ENCODE results near the gene MAP2K5. TPM values are rescaled to one million over a fixed set of nuclear protein-coding genes. Genes with fewer than 3 reads are reported as not detected.

MAP2K5 gene
- total RNA-seq, 1 donor = 8.9 TPM

GRCh38 chr15:67809866-67810265 lies 267.4 kb downstream of the MAP2K5 start:
- no peak overlapping the region for H3K4me3 ChIP-seq (ENCODE audit: low read depth, low read length)
- TF ChIP-seq CTCF (IDR thresholded peaks at IDR 0.05; ENCODE audit: insufficient read depth, low read length) = no peak
- no peak for DNase-seq (ENCODE audit: low read depth)

GRCh38 chr15:67812241-67812644 lies 269.7 kb downstream of the MAP2K5 start:
- TF ChIP-seq CTCF (IDR thresholded peaks at IDR 0.05; ENCODE audit: insufficient read depth, low read length) = no peak
- DNase-seq (ENCODE audit: low read depth) = no peak
- no peak overlapping the region for H3K4me3 ChIP-seq (ENCODE audit: low read depth, low read length)

DNA sequence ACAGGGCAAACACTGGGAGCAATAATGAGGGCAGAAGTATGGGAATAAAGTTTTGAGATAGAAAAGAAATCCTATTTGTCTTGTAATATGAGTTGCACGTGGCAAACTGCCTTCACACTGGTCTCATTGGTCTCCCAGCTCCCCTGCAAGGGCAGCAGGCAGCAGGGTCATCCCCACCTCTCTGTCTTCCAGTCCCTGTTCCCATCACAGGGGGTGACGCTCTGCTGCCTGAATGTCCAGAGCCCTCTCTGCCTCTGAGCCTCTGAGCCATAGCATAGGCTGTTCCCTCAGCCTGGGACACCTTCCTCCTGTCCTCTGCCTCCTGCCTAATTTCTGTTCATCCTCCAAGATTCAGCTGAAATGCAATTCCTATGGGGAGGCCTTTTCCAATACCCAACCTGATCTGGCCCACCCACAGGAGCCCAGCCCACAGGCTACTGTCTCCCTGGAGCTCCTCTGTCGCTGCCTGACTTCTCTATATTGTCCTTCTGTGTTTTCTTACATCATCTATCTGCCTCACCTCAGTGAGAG lies 270.7 kb downstream of the MAP2K5 start:
- H3K4me3 ChIP-seq (ENCODE audit: low read depth, low read length) = no peak overlapping the region
- no peak for TF ChIP-seq CTCF (IDR thresholded peaks at IDR 0.05; ENCODE audit: insufficient read depth, low read length)
- DNase-seq (ENCODE audit: low read depth) = no peak

GRCh38 chr15:67815036-67815592 lies 272.6 kb downstream of the MAP2K5 start:
- no peak for DNase-seq (ENCODE audit: low read depth)
- H3K4me3 ChIP-seq (ENCODE audit: low read depth, low read length) = no peak overlapping the region
- no peak for TF ChIP-seq CTCF (IDR thresholded peaks at IDR 0.05; ENCODE audit: insufficient read depth, low read length)

- TF ChIP-seq CTCF (IDR thresholded peaks at IDR 0.05; ENCODE audit: insufficient read depth, low read length) = no peak
- DNase-seq (ENCODE audit: low read depth) = no peak
- H3K4me3 ChIP-seq (ENCODE audit: low read depth, low read length) = no peak overlapping the region
These were observed 274.2 kb downstream of the MAP2K5 start for GRCh38 chr15:67816668-67817067.

DNA sequence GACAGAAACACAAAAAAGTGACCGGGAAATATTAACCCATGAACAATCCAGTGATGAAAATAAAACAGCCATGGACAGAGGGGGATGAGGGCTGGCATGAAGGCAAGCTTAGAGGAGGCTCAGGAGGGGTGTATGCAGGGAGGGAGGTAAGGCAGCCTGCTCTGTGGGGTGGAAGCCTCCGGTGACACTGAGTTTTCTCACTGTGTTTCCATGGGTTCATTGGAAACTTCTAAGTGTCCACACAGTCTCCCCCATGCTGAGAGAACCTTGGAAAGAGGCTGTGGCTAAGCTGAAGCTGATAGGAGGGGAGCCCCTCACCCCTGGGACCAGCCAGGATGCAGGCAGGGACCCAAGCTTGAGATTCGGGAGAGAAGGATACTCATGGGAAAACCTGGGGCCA lies 276.0 kb downstream of the MAP2K5 start:
- no peak for DNase-seq (ENCODE audit: low read depth)
- TF ChIP-seq CTCF (IDR thresholded peaks at IDR 0.05; ENCODE audit: insufficient read depth, low read length) = no peak
- no peak overlapping the region for H3K4me3 ChIP-seq (ENCODE audit: low read depth, low read length)

DNA sequence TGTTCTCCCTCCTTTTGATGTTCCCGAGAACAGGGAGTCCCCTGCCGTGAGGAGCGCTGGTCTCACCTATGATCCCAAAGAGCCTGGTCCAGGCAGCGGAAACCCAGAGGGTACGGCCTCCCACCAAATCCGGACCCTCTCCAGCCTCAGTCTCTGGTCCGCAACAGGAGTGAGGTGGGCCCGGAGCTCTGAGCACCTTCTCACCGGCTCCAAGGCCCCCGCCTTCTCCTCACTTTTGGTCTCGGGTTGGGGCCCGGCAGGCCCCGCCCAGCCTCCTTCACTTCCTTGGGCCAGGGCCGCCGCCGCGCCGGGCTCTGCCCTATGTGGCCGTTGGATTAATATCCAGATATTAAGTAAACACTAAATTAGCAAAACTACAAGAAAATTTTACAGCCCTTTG lies 277.1 kb downstream of the MAP2K5 start:
- DNase-seq (ENCODE audit: low read depth) = no peak
- H3K4me3 ChIP-seq (ENCODE audit: low read depth, low read length) = no peak overlapping the region
- no peak for TF ChIP-seq CTCF (IDR thresholded peaks at IDR 0.05; ENCODE audit: insufficient read depth, low read length)

Data from fibroblast of the aortic adventitia (primary cell).